Neural progenitor cell (in vitro differentiated cells): ENCODE results near the gene TBL1X.

Experiments
- EZH2 ChIP-seq: fragments of 200-600 bp; sonication (generic); IDR thresholded peaks from 2 replicates; pipeline ENCODE4 v1.6.1; 2017; ENCODE audit warnings: antibody characterized with exemption, mild to moderate bottlenecking, moderate library complexity
- EZH2phosphoT487 ChIP-seq: fragments of 200-600 bp; sonication (generic); IDR thresholded peaks from 2 replicates; pipeline ENCODE4 v1.6.1; 2017; ENCODE audit warnings: antibody characterized with exemption
- TF ChIP-seq, protein P1 (sequence below): fragments of 200-600 bp; sonication (generic); IDR thresholded peaks from 2 replicates; pipeline ENCODE4 v1.5.1; 2017; ENCODE audit warnings: antibody characterized with exemption, mild to moderate bottlenecking

DNA sequence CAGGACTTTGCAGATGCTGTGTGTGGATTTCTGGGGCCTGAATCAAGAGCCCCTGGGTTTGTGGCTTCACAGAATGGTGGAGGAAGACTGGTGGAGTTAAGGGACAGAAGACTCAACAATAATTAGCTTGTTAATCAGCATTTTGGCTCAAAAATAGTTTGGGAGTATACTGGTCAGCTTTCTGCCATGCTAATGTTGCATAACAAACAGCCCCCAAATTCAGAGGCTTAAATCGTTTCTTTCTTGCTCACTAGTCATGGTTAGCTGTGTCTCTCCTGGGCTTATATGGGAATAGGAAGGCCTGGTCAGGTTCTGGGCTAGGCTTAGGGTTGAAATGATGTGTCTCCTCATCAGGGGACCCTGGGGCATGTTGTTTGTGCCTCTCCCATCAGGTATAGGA is 24.4 kb downstream of the TBL1X start:
- TF ChIP-seq, protein P1, sequence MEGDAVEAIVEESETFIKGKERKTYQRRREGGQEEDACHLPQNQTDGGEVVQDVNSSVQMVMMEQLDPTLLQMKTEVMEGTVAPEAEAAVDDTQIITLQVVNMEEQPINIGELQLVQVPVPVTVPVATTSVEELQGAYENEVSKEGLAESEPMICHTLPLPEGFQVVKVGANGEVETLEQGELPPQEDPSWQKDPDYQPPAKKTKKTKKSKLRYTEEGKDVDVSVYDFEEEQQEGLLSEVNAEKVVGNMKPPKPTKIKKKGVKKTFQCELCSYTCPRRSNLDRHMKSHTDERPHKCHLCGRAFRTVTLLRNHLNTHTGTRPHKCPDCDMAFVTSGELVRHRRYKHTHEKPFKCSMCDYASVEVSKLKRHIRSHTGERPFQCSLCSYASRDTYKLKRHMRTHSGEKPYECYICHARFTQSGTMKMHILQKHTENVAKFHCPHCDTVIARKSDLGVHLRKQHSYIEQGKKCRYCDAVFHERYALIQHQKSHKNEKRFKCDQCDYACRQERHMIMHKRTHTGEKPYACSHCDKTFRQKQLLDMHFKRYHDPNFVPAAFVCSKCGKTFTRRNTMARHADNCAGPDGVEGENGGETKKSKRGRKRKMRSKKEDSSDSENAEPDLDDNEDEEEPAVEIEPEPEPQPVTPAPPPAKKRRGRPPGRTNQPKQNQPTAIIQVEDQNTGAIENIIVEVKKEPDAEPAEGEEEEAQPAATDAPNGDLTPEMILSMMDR = no peak
- no peak for TF ChIP-seq EZH2phosphoT487
- TF ChIP-seq EZH2 = no peak
